ENCODE measurements around the gene ARMC5.

The ARMC5 gene

DNA sequence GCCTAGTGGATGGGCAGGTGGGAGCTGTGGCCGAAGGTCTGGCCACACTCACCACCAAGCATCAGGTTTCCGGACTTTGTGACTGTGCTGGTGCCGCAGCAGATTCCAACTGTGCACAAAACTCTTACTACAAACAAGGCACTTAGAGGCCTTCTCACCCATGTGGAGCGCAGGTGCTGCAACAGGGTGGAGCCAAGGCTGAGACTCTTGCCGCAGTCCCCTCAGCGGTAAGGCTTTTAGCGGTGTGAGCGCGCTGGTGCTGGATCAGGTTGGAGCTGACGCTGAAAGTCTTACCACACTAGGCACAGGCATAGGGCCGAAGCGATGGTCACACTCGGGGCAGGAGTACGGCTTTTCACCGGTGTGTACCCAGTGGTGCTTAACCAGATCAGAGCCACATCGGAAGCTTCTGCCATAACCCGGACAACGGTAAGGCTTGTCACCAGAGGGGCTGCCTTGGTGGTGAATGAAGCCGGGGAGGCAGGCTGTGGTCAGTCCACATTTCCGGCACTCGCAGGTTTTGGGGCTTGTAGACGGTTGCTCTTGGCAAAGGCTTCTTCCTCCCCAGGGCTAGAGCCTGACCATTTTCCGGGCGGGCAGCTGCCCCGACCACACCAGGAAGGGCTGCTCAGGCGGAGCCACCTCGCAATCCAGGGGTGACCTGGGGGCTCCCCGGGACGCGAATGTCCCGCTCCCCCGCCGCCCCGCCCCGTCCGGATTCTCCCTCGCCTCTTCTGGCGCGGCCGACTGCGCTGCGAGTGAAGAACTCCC lies 1.0 kb upstream of the ARMC5 start:
- Histone ChIP-seq H3K9me2 (replicated peaks; ENCODE audit: control insufficient read depth, low read length) (no peaks in the 10 kb centered on the region), H3K4me3 (ENCODE audit: low read length) (peak overlapping the region; percentile 89), H3K79me2 (ENCODE audit: control insufficient read depth, low read length) (peaks cover 42% of the 10 kb centered on the region), H3K4me2 (ENCODE audit: low read length) (peak overlapping the region; percentile 91), H3K9me3 (ENCODE audit: control insufficient read depth, insufficient read depth, low read length) (no peaks in the 10 kb centered on the region), H3K27me3 (ENCODE audit: control insufficient read depth, low read length) (no peaks in the 10 kb centered on the region; the same call in 1 of the 2 replicates), H3K36me3 (ENCODE audit: control insufficient read depth, low read length) (peaks cover 20% of the 10 kb centered on the region), H3K27ac (ENCODE audit: low read depth, low read length) (peak overlapping the region; percentile 81), H3F3A (ENCODE audit: control insufficient read depth, insufficient read depth) (no peaks in the 10 kb centered on the region), H3K4me1 (ENCODE audit: control insufficient read depth, low read length) (peaks cover 32% of the 10 kb centered on the region), H4K20me1 (ENCODE audit: control insufficient read depth, insufficient read depth, low read depth, low read length) (peaks cover 30% of the 10 kb centered on the region)
- TF ChIP-seq EZH2phosphoT487 (IDR thresholded peaks at IDR 0.05; ENCODE audit: borderline replicate concordance, low read length), result no peak
- TF ChIP-seq, protein P1, sequence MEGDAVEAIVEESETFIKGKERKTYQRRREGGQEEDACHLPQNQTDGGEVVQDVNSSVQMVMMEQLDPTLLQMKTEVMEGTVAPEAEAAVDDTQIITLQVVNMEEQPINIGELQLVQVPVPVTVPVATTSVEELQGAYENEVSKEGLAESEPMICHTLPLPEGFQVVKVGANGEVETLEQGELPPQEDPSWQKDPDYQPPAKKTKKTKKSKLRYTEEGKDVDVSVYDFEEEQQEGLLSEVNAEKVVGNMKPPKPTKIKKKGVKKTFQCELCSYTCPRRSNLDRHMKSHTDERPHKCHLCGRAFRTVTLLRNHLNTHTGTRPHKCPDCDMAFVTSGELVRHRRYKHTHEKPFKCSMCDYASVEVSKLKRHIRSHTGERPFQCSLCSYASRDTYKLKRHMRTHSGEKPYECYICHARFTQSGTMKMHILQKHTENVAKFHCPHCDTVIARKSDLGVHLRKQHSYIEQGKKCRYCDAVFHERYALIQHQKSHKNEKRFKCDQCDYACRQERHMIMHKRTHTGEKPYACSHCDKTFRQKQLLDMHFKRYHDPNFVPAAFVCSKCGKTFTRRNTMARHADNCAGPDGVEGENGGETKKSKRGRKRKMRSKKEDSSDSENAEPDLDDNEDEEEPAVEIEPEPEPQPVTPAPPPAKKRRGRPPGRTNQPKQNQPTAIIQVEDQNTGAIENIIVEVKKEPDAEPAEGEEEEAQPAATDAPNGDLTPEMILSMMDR (IDR thresholded peaks at IDR 0.05; ENCODE audit: low read depth, low read length, poor library complexity, severe bottlenecking), result no peak

DNA sequence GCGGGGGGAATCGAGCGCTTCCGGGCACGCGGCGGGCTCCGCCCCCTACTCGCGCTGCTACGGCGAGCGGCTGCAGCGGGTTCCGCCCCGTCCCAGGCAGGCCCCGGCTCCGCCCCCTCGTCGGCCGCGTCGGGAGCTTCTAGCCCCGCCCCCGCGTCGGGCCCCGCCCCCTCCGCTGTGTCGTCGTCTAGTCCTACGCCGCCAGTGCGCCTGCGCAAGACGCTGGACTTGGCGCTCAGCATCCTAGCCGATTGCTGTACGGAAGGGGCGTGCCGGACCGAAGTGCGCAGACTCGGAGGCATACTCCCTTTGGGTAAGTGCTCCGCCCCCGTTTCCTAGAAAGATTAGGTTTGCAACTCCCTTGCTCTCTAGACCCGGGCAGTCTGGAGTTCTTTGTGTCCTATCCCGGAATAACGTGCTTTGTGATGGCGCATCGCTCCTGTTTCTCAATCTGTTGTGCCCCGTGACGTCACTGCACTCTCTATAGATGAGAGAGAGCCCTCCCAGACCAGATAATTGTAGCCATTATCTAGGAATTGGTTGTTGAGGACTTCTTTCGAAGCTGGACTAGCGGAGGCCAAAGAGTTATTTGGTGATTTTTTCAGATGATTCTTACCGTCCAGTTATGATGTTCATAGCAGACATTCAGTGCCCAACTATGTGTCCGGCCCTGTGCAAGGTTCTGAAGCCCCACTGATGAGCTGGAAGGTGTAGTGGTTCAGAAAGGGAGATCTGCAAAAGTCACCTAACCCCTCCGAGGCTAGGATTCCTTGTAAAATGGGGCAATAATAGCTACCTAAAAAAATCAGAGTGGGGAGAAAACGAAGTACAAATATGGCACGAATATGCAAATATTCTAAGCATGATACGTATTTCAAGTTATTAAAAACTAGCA lies 633 bp downstream of the ARMC5 start:
- H4K20me1 ChIP-seq (ENCODE audit: control insufficient read depth, insufficient read depth, low read depth, low read length), result peaks cover 27% of the 10 kb centered on the region
- peak overlapping the region; percentile 89 for H3K4me3 ChIP-seq (ENCODE audit: low read length)
- no peak for TF ChIP-seq EZH2phosphoT487 (IDR thresholded peaks at IDR 0.05; ENCODE audit: borderline replicate concordance, low read length)
- TF ChIP-seq, protein P1 (IDR thresholded peaks at IDR 0.05; ENCODE audit: low read depth, low read length, poor library complexity, severe bottlenecking), result no peak
- peaks cover 32% of the 10 kb centered on the region for H3K4me1 ChIP-seq (ENCODE audit: control insufficient read depth, low read length)
- peaks cover 42% of the 10 kb centered on the region for H3K79me2 ChIP-seq (ENCODE audit: control insufficient read depth, low read length)
- peaks cover 20% of the 10 kb centered on the region for H3K36me3 ChIP-seq (ENCODE audit: control insufficient read depth, low read length)
- no peaks in the 10 kb centered on the region; the same call in 1 of the 2 replicates for H3K27me3 ChIP-seq (ENCODE audit: control insufficient read depth, low read length)
- H3K9me3 ChIP-seq (ENCODE audit: control insufficient read depth, insufficient read depth, low read length), result no peaks in the 10 kb centered on the region
- no peaks in the 10 kb centered on the region for H3F3A ChIP-seq (ENCODE audit: control insufficient read depth, insufficient read depth)
- peak overlapping the region; percentile 95 for H3K4me2 ChIP-seq (ENCODE audit: low read length)
- no peaks in the 10 kb centered on the region for H3K9me2 ChIP-seq (replicated peaks; ENCODE audit: control insufficient read depth, low read length)
- H3K27ac ChIP-seq (ENCODE audit: low read depth, low read length), result peak overlapping the region; percentile 81

DNA sequence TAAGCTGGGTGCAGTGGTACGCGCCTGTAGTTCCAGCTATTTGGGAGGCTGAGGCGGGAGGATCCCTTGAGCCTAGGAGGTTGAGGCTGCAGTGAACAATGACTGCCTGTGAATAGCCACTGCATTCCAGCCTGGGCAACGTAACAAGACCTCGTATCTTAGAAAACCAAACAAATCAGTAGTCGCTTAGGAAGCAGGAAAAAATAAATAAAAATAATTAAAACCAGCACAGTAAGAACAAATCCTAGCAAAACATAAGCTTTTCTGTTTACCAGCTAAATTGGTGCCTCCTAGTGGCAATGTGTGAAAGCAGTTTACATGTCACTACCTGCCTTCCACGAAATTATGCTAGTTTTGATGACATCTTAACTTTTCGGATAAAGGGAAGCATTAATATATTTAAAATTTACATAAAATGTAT lies 1.3 kb downstream of the ARMC5 start:
- H3K79me2 ChIP-seq (ENCODE audit: control insufficient read depth, low read length), result peaks cover 35% of the 10 kb centered on the region
- peaks cover 28% of the 10 kb centered on the region for H3K4me1 ChIP-seq (ENCODE audit: control insufficient read depth, low read length)
- H3K4me2 ChIP-seq (ENCODE audit: low read length), result peak overlapping the region; percentile 95; the same call in 1 of the 2 replicates
- H3K27me3 ChIP-seq (ENCODE audit: control insufficient read depth, low read length), result no peaks in the 10 kb centered on the region; the same call in 1 of the 2 replicates
- H3K4me3 ChIP-seq (ENCODE audit: low read length), result peak overlapping the region; percentile 89
- H3K9me2 ChIP-seq (replicated peaks; ENCODE audit: control insufficient read depth, low read length), result no peaks in the 10 kb centered on the region
- peaks cover 15% of the 10 kb centered on the region for H3K36me3 ChIP-seq (ENCODE audit: control insufficient read depth, low read length)
- no peaks in the 10 kb centered on the region for H3F3A ChIP-seq (ENCODE audit: control insufficient read depth, insufficient read depth)
- H3K9me3 ChIP-seq (ENCODE audit: control insufficient read depth, insufficient read depth, low read length), result no peaks in the 10 kb centered on the region
- no peak overlapping the region for H3K27ac ChIP-seq (ENCODE audit: low read depth, low read length)
- TF ChIP-seq, protein P1 (IDR thresholded peaks at IDR 0.05; ENCODE audit: low read depth, low read length, poor library complexity, severe bottlenecking), result peak; percentile 57
- no peak for TF ChIP-seq EZH2phosphoT487 (IDR thresholded peaks at IDR 0.05; ENCODE audit: borderline replicate concordance, low read length)
- peaks cover 20% of the 10 kb centered on the region for H4K20me1 ChIP-seq (ENCODE audit: control insufficient read depth, insufficient read depth, low read depth, low read length)
